K562 (cell line): ENCODE results near the gene YAF2. TPM values are rescaled to one million over a fixed set of nuclear protein-coding genes. Genes with fewer than 3 reads are reported as not detected.

Source experiments
- ATAC-seq: fragments of 200-7000 bp; cut with Tn5 transposase; 3 replicates; pipeline ENCODE4 v1.9.1; 2020; ENCODE audit warnings: moderate library complexity
- BruUV-seq: library from RNA; stranded (reverse); fragments of 400-500 nt; replicated peaks from 2 replicates; lab custom pipeline; 2021; lab: Mats Ljungman, UMichigan
- CTCF ChIA-PET: fragments of 300-600 bp; formaldehyde crosslinking; extraction: SDS; loops from one replicate; lab custom pipeline; 2021; ENCODE audit warnings: low intra/inter-chr PET ratio; lab: Yijun Ruan, JAX
- POLR2A ChIA-PET: fragments of 300-600, 350-650 bp; sonication (Branson Sonifier 250); formaldehyde crosslinking; extraction: SDS; loops from one replicate; lab custom pipeline; 2021; ENCODE audit warnings: antibody characterized with exemption, inconsistent platforms; lab: Yijun Ruan, JAX
- DNase-seq, 4 experiments: peaks; one replicate each; pipeline versions ENCODE4 v3.0.0 to v3.0.0-alpha.2; 2011 to 2018; ENCODE audit warnings: low spot score in 3 of 4, mixed read lengths in 3 of 4; ENCODE audit errors: extremely low read depth in 1 of 4
- FAIRE-seq: peaks from 2 replicates; lab custom pipeline; 2011; peaks lifted over from hg19 to GRCh38; lab: Jason Lieb, UNC
- H2AFZ ChIP-seq: 2 replicates; pipeline ENCODE4 v1.6.0; 2011; ENCODE audit warnings: low read depth, low read length, control low read depth, inconsistent platforms
- H3K27ac ChIP-seq: fragments of 200-600 bp; 3 replicates; pipeline ENCODE4 v1.8.0; 2011; ENCODE audit warnings: low read depth, mild to moderate bottlenecking, control low read depth, inconsistent platforms, low read length, moderate library complexity, mixed read lengths; ENCODE audit errors: extremely low read depth
- H3K27me3 ChIP-seq, 2 experiments: fragments of 300-600 bp in 1 of 2; 2 replicates in 1 of 2; 3 replicates in 1 of 2; pipeline versions ENCODE4 v1.6.0 to v1.8.0; 2011; ENCODE audit warnings: inconsistent platforms in 2 of 2, low read length in 2 of 2, mild to moderate bottlenecking in 1 of 2, mixed read lengths in 1 of 2, moderate library complexity in 1 of 2; ENCODE audit not compliant: control insufficient read depth in 2 of 2, insufficient read depth in 2 of 2
- H3K36me3 ChIP-seq: fragments of 300-600 bp; 3 replicates; pipeline ENCODE4 v1.8.0; 2011; ENCODE audit warnings: mild to moderate bottlenecking, low read length, inconsistent platforms; ENCODE audit not compliant: control insufficient read depth, insufficient read depth
- H3K4me1 ChIP-seq, 2 experiments: fragments of 200-600 bp in 1 of 2; replicated peaks in 1 of 2; 2 replicates in 1 of 2; 3 replicates in 1 of 2; pipeline versions ENCODE4 v1.5.1 to v1.8.0; 2011; ENCODE audit warnings: inconsistent platforms in 2 of 2, low read length in 2 of 2, mild to moderate bottlenecking in 1 of 2, mixed read lengths in 1 of 2, moderate library complexity in 1 of 2; ENCODE audit not compliant: control insufficient read depth in 2 of 2, insufficient read depth in 2 of 2
- H3K4me2 ChIP-seq: 2 replicates; pipeline ENCODE4 v1.6.1; 2011; ENCODE audit warnings: low read length, control low read depth, inconsistent platforms, mixed read lengths; ENCODE audit not compliant: insufficient read depth
- H3K4me3 ChIP-seq: fragments of 200-600 bp; sonication (generic), shearing (Covaris generic); 2 replicates; pipeline ENCODE4 v1.5.1; 2016; ENCODE audit warnings: control low read depth, inconsistent platforms
- H3K79me2 ChIP-seq: fragments of 200-600 bp; 3 replicates; pipeline ENCODE4 v1.8.0; 2011; ENCODE audit warnings: low read length, inconsistent platforms; ENCODE audit not compliant: control insufficient read depth, insufficient read depth
- H3K9ac ChIP-seq, 2 experiments: 2 replicates each; pipeline versions ENCODE4 v1.6.0 to v1.6.1; 2011; ENCODE audit warnings: low read depth in 2 of 2, low read length in 2 of 2, control low read depth in 1 of 2, inconsistent platforms in 1 of 2, mild to moderate bottlenecking in 1 of 2, mixed read lengths in 1 of 2; ENCODE audit not compliant: insufficient read depth in 1 of 2
- H3K9me1 ChIP-seq: one replicate; pipeline ENCODE4 v1.6.0; 2011; ENCODE audit warnings: inconsistent platforms, mild to moderate bottlenecking, low read length, moderate library complexity; ENCODE audit not compliant: control insufficient read depth, insufficient read depth
- H3K9me3 ChIP-seq: replicated peaks from 2 replicates; pipeline ENCODE4 v1.5.1; 2011; ENCODE audit warnings: low read depth, low read length, inconsistent platforms; ENCODE audit not compliant: control insufficient read depth, insufficient read depth
- H4K20me1 ChIP-seq: replicated peaks from 2 replicates; pipeline ENCODE4 v1.6.1; 2011; ENCODE audit warnings: low read length, inconsistent platforms, mixed read lengths; ENCODE audit not compliant: control insufficient read depth, insufficient read depth
- DNMT1 ChIP-seq: fragments of 450-650 bp; IDR thresholded peaks from 2 replicates; pipeline ENCODE4 v1.6.1; 2016; ENCODE audit warnings: antibody characterized with exemption, mild to moderate bottlenecking
- FOXJ3 ChIP-seq: sonication (generic); formaldehyde crosslinking; IDR thresholded peaks from 2 replicates; pipeline ENCODE4 v1.4.0; 2020; ENCODE audit warnings: mild to moderate bottlenecking, missing genetic modification reagents
- GTF2F1 ChIP-seq: IDR thresholded peaks from 2 replicates; pipeline ENCODE4 v1.6.1; 2011; ENCODE audit warnings: low read depth, low read length, improper control_type of control experiment
- MEF2A ChIP-seq: IDR thresholded peaks from 2 replicates; pipeline ENCODE4 v1.6.1; 2011; ENCODE audit warnings: low read depth, mild to moderate bottlenecking, low read length, moderate library complexity; ENCODE audit not compliant: control insufficient read depth
- MTA3 ChIP-seq: fragments of 450-650 bp; formaldehyde crosslinking; IDR thresholded peaks from 2 replicates; pipeline ENCODE4 v1.6.1; 2017; ENCODE audit warnings: mild to moderate bottlenecking, borderline replicate concordance
- TOE1 ChIP-seq, 2 experiments: fragments of 450-650 bp in 1 of 2; sonication (generic) in 1 of 2; formaldehyde crosslinking in 1 of 2; IDR thresholded peaks; 2 replicates each; pipeline versions ENCODE4 v1.7.1 to v1.8.0; 2016 to 2022; ENCODE audit warnings: borderline replicate concordance in 2 of 2, mild to moderate bottlenecking in 2 of 2, antibody characterized with exemption in 1 of 2, inconsistent platforms in 1 of 2, low read depth in 1 of 2, missing genetic modification reagents in 1 of 2, moderate library complexity in 1 of 2
- U2AF2 ChIP-seq: fragments of 200-400 bp; formaldehyde crosslinking; optimal IDR thresholded peaks from 2 replicates; pipeline ENCODE3; 2017; ENCODE audit warnings: low read depth, mild to moderate bottlenecking, low read length
- ZNF197 ChIP-seq: fragments of 200-800 bp; sonication (Bioruptor generic); IDR thresholded peaks from 2 replicates; pipeline ENCODE4 v1.6.1; 2016; ENCODE audit warnings: low read depth, missing genetic modification characterization, missing compliant biosample characterization
- ZNF316 ChIP-seq: fragments of 450-650 bp; IDR thresholded peaks from 2 replicates; pipeline ENCODE4 v1.6.1; 2016
- ZNF583 ChIP-seq: fragments of 250-450 bp; sonication (Bioruptor Pico); IDR thresholded peaks from 2 replicates; pipeline ENCODE4 v1.4.0; 2020
- WGBS: fragments of 100-300 bp; shearing (Covaris generic); methylation state at CpG from one replicate; pipeline ENCODE4 v1.1.6; 2016; ENCODE audit warnings: low coverage, mixed read lengths; ENCODE audit not compliant: insufficient coverage; ENCODE audit errors: missing lambda C conversion rate; 5-methylcytosine and 5-hydroxymethylcytosine counted together
- in situ Hi-C: fragments of 300-500 bp; cut with MboI; formaldehyde crosslinking; loops from 4 replicates; pipeline ENCODE4 v1.15.0; 2018; ENCODE audit warnings: inconsistent platforms, mixed read lengths
- intact Hi-C: fragments of 100-400 bp; cut with micrococcal nuclease; formaldehyde crosslinking; loops from 2 replicates; pipeline ENCODE4 v1.14.2; 2022
- polyA plus RNA-seq, 8 experiments: library from polyadenylated mRNA; depleted of rRNA in 4 of 8; stranded (reverse) in 5 of 8; unstranded in 3 of 8; fragments of >200 nt; fragmentation: Nextera tagmentation in 2 of 8; fragmentation: Illumina TruSeq in 1 of 8; extraction: Ambion mirVana in 2 of 8; extraction: Trizol in 1 of 8; gene quantifications; 2 replicates each; pipeline versions ENCODE4 v1.2.1 to v1.2.3, GENCODE V29; 2011 to 2014; ENCODE audit warnings: inconsistent platforms in 1 of 8, missing spikeins in 1 of 8
- total RNA-seq, 7 experiments: library from RNA; depleted of rRNA in 6 of 7; stranded (reverse); fragments of >200 nt in 6 of 7; fragmentation: Illumina TruSeq in 2 of 7; extraction: Trizol in 2 of 7; gene quantifications; 2 replicates each; pipeline versions ENCODE4 v1.2.1 to v1.2.3, GENCODE V29; 2011 to 2021; ENCODE audit warnings: low replicate concordance in 1 of 7
- TF ChIP-seq, protein P1 (sequence below): sonication (generic); IDR thresholded peaks from 2 replicates; pipeline ENCODE4 v1.6.1; 2016

YAF2 gene
- total and polyA plus RNA-seq, 9 of the 15 experiments (the other 6 are each of a cell fraction or from before 2014, with no cell fraction given): 10.6 to 26.4 (median 21.3) TPM

DNA sequence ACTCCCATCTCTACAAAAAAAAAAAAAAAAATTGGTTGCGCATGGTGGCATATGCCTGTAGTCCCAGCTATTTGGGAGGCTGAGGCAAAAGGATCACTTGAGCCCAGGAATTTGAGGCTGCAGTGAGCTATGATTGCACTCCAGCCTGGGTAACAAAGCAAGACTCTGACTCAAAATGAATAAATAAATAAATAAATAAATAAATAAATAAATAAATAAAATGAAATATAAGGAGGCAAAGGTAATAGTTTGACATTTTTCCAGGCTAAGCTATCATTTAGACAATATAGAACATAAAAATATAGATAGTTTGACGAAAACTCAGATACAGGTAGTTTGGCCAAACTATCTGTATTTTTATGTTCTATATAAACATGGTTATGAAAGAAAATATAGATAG lies 47.4 kb upstream of the YAF2 start:
- WGBS: 37% methylated on average over 2 of the region's 2 CpGs
- intact Hi-C loops (no loop called here), in situ Hi-C loops (no loop called here)
- Histone ChIP-seq H3K4me2 (no peak overlapping the region), H4K20me1 (no peaks in the 10 kb centered on the region), H3K9ac (no peak overlapping the region), H3K27ac (no peak overlapping the region), H3K36me3 (no peaks in the 10 kb centered on the region), H3K79me2 (no peaks in the 10 kb centered on the region), H3K27me3 (peaks cover 15 to 25% of the 10 kb centered on the region in 2 experiments; a peak in 4 of 5 replicates), H3K4me3 (no peak overlapping the region), H3K4me1 (peaks cover 0 to 3% of the 10 kb centered on the region in 2 experiments; a peak in 2 of 5 replicates), H3K9me1 (no peaks in the 10 kb centered on the region), H3K9me3 (no peaks in the 10 kb centered on the region), H2AFZ (no peak overlapping the region)
- ATAC-seq (no peak), FAIRE-seq (no peak), DNase-seq (no peak)
- CTCF ChIA-PET: interaction anchor here (0.7 kb wide), 1 partner anchor 9 kb away, joined by 3 read pairs; no protein-coding TSS in a partner anchor
- no peak for TF ChIP-seq MEF2A
- no peak for TF ChIP-seq TOE1 (IDR thresholded peaks at IDR 0.05; ENCODE audit: borderline replicate concordance)
- TF ChIP-seq TOE1 (CRISPR knock-in tag; IDR thresholded peaks at IDR 0.05; ENCODE audit: borderline replicate concordance, low read depth): no peak
- no TSS peak for BruUV-seq
- POLR2A ChIA-PET: no interaction called here

DNA sequence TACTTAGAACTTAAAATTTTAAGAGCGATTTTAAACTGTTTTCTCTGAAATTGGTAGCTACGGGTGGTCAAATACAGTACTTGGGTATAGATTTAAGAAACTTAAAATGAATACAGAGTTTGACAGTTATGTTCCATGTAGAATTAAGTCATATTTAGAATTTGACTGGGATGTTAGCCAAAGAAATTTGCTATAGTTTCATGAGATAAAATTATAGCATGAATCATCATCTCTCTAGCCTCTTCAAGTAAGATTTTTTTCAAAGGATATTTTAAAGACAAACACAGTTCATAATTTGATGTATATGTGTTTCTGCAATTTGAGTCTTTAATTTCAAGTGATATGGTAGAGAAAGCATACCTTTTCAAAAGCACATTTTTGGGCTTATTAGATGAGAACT lies 46.8 kb upstream of the YAF2 start:
- no peak for ATAC-seq
- 25% methylated on average over 2 of the region's 2 CpGs for WGBS
- no TSS peak for BruUV-seq
- ChIA-PET CTCF (no interaction called here), POLR2A (interaction anchor here (1.8 kb wide), 1 partner anchor 9 kb away, joined by 5 read pairs; no protein-coding TSS in a partner anchor)
- Histone ChIP-seq H3K4me2 (no peak overlapping the region), H4K20me1 (no peaks in the 10 kb centered on the region), H3K9me1 (no peaks in the 10 kb centered on the region), H3K4me3 (no peak overlapping the region), H3K27me3 (peaks cover 15 to 25% of the 10 kb centered on the region in 2 experiments; a peak in 4 of 5 replicates), H3K36me3 (no peaks in the 10 kb centered on the region), H3K9me3 (no peaks in the 10 kb centered on the region), H2AFZ (no peak overlapping the region), H3K79me2 (no peaks in the 10 kb centered on the region), H3K27ac (no peak overlapping the region), H3K4me1 (peaks cover 0 to 3% of the 10 kb centered on the region in 2 experiments; a peak in 2 of 5 replicates), H3K9ac (no peak overlapping the region)
- DNase-seq: no peak
- no peak for FAIRE-seq
- intact Hi-C loops (no loop called here), in situ Hi-C loops (no loop called here)
- TF ChIP-seq ZNF316: no peak
- no peak for TF ChIP-seq DNMT1
- no peak for TF ChIP-seq GTF2F1
- TF ChIP-seq, protein P1, sequence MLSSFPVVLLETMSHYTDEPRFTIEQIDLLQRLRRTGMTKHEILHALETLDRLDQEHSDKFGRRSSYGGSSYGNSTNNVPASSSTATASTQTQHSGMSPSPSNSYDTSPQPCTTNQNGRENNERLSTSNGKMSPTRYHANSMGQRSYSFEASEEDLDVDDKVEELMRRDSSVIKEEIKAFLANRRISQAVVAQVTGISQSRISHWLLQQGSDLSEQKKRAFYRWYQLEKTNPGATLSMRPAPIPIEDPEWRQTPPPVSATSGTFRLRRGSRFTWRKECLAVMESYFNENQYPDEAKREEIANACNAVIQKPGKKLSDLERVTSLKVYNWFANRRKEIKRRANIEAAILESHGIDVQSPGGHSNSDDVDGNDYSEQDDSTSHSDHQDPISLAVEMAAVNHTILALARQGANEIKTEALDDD: no peak
- TF ChIP-seq U2AF2: no peak
- TF ChIP-seq ZNF583 (CRISPR knock-in tag): no peak
- no peak for TF ChIP-seq MTA3
- TF ChIP-seq FOXJ3 (CRISPR knock-in tag): no peak
- TF ChIP-seq ZNF197 (CRISPR knock-in tag): no peak
